Endothelial cell of umbilical vein (primary cell): ENCODE data around the gene LBR. TPM values are rescaled to one million over a fixed set of nuclear protein-coding genes. Genes with fewer than 3 reads are reported as not detected.

Source experiments
- BruUV-seq: library from RNA; stranded (reverse); fragments of 400-500 nt; replicated peaks from 2 replicates; lab custom pipeline; 2021; lab: Mats Ljungman, UMichigan
- CTCF ChIA-PET: fragments of 300-600, 350-600 bp; sonication (Branson Sonifier 250); formaldehyde crosslinking; loops from one replicate; lab custom pipeline; 2021; ENCODE audit warnings: antibody characterized with exemption, inconsistent platforms; lab: Charles Lee
- POLR2A ChIA-PET: fragments of 300-600, 350-600 bp; sonication (Branson Sonifier 250); formaldehyde crosslinking; loops from one replicate; lab custom pipeline; 2021; ENCODE audit warnings: antibody characterized with exemption, inconsistent platforms; lab: Charles Lee
- DNase-seq: peaks from one replicate; pipeline ENCODE4 v3.0.0-alpha.2; 2011; ENCODE audit warnings: low read depth, low spot score
- FAIRE-seq: peaks from 2 replicates; lab custom pipeline; 2011; peaks lifted over from hg19 to GRCh38; lab: Jason Lieb, UNC
- H2AFZ ChIP-seq: 2 replicates; pipeline ENCODE4 v1.6.0; 2012; ENCODE audit warnings: low read depth, low read length, control low read depth, inconsistent platforms
- H3K27ac ChIP-seq: 2 replicates; pipeline ENCODE4 v1.5.1; 2011; ENCODE audit warnings: low read depth, mild to moderate bottlenecking, control low read depth, low read length, moderate library complexity; ENCODE audit not compliant: insufficient read depth
- H3K27me3 ChIP-seq, 2 experiments: 2 replicates each; pipeline versions ENCODE4 v1.6.0 to v1.6.1; 2011; ENCODE audit warnings: low read length in 2 of 2, mixed read lengths in 1 of 2; ENCODE audit not compliant: control insufficient read depth in 2 of 2, insufficient read depth in 2 of 2
- H3K36me3 ChIP-seq, 2 experiments: 2 replicates in 1 of 2; 3 replicates in 1 of 2; pipeline ENCODE4 v1.5.1; 2011; ENCODE audit warnings: low read length in 2 of 2, mild to moderate bottlenecking in 1 of 2, moderate library complexity in 1 of 2; ENCODE audit not compliant: control insufficient read depth in 2 of 2, insufficient read depth in 2 of 2; ENCODE audit errors: extremely low read depth in 1 of 2
- H3K4me1 ChIP-seq: 3 replicates; pipeline ENCODE4 v1.5.1; 2011; ENCODE audit warnings: mild to moderate bottlenecking, low read length; ENCODE audit not compliant: control insufficient read depth, insufficient read depth; ENCODE audit errors: extremely low read depth
- H3K4me2 ChIP-seq: 2 replicates; pipeline ENCODE4 v1.6.1; 2011; ENCODE audit warnings: low read length, control low read depth, mixed read lengths; ENCODE audit not compliant: insufficient read depth
- H3K4me3 ChIP-seq, 3 experiments: fragments of 200-600 bp in 1 of 3; sonication (generic), shearing (Covaris generic) in 1 of 3; replicated peaks in 1 of 3; 2 replicates each; pipeline ENCODE4 v1.5.1; 2011 to 2016; ENCODE audit warnings: control low read depth in 3 of 3, low read length in 3 of 3, mild to moderate bottlenecking in 2 of 3, inconsistent platforms in 1 of 3, low read depth in 1 of 3, moderate library complexity in 1 of 3; ENCODE audit not compliant: insufficient read depth in 1 of 3
- H3K79me2 ChIP-seq: 2 replicates; pipeline ENCODE4 v1.6.0; 2012; ENCODE audit warnings: low read length, inconsistent platforms; ENCODE audit not compliant: control insufficient read depth, insufficient read depth
- H3K9ac ChIP-seq: replicated peaks from 2 replicates; pipeline ENCODE3; 2011; ENCODE audit warnings: low read length, control low read depth; ENCODE audit not compliant: insufficient read depth; ENCODE audit errors: extremely low read depth
- H3K9me1 ChIP-seq: replicated peaks from 3 replicates; pipeline ENCODE4 v1.6.0; 2011; ENCODE audit warnings: mild to moderate bottlenecking, low read length; ENCODE audit not compliant: control insufficient read depth, insufficient read depth; ENCODE audit errors: extremely low read depth
- H3K9me3 ChIP-seq: replicated peaks from 2 replicates; pipeline ENCODE4 v1.5.1; 2012; ENCODE audit warnings: low read length, inconsistent platforms; ENCODE audit not compliant: control insufficient read depth, insufficient read depth
- H4K20me1 ChIP-seq: replicated peaks from 2 replicates; pipeline ENCODE3; 2011; ENCODE audit warnings: mild to moderate bottlenecking, low read length; ENCODE audit not compliant: control insufficient read depth, insufficient read depth; ENCODE audit errors: extremely low read depth
- CTCF ChIP-seq, 2 donors: IDR thresholded peaks; 1 replicate in 1 of 2; 2 replicates in 1 of 2; pipeline ENCODE4 v1.5.1; 2011; ENCODE audit warnings: low read length in 2 of 2, mild to moderate bottlenecking in 2 of 2, moderate library complexity in 2 of 2, control low read depth in 1 of 2, inconsistent platforms in 1 of 2, low read depth in 1 of 2; ENCODE audit not compliant: insufficient read depth in 1 of 2; ENCODE audit errors: extremely low read depth in 1 of 2
- GATA2 ChIP-seq: IDR thresholded peaks from 2 replicates; pipeline ENCODE4 v1.7.0; 2011; ENCODE audit warnings: low read depth, mild to moderate bottlenecking, moderate library complexity, mixed read lengths, low read length; ENCODE audit not compliant: insufficient read length, insufficient read depth
- JUN ChIP-seq: IDR thresholded peaks from 2 replicates; pipeline ENCODE4 v1.6.1; 2011; ENCODE audit warnings: borderline replicate concordance, low read depth; ENCODE audit not compliant: insufficient read length, insufficient read depth
- MYC ChIP-seq: IDR thresholded peaks from one replicate; pipeline ENCODE4 v1.6.1; 2011; ENCODE audit warnings: mild to moderate bottlenecking, low read depth, low read length
- POLR2A ChIP-seq: IDR thresholded peaks from 2 replicates; pipeline ENCODE4 v1.6.1; 2012; ENCODE audit warnings: low read depth, mild to moderate bottlenecking, control low read depth, low read length
- POLR2AphosphoS5 ChIP-seq: IDR thresholded peaks from 2 replicates; pipeline ENCODE4 v1.6.1; 2012; ENCODE audit warnings: low read depth, mild to moderate bottlenecking, control low read depth, low read length, moderate library complexity; ENCODE audit not compliant: insufficient read depth
- dilution Hi-C: fragments of 300-500 bp; cut with MboI; formaldehyde crosslinking; loops from one replicate; pipeline ENCODE4 v1.15.0; 2019; ENCODE audit warnings: low sequenced_read_pairs; ENCODE audit not compliant: extremely low pct_ligation_motif_present
- intact Hi-C: fragments of 100-400 bp; cut with micrococcal nuclease; formaldehyde crosslinking; loops from one replicate; pipeline ENCODE4 v1.10.0; 2022
- polyA plus RNA-seq, 4 experiments: library from polyadenylated mRNA; depleted of rRNA in 3 of 4; stranded (reverse) in 3 of 4; unstranded in 1 of 4; fragments of >200 nt; gene quantifications; 2 replicates each; pipeline versions ENCODE4 v1.2.1 to v1.2.3, GENCODE V29; 2011 to 2012; ENCODE audit warnings: missing spikeins in 1 of 4
- total RNA-seq: library from RNA; stranded (reverse); gene quantifications from 2 replicates; pipeline ENCODE4 v1.2.3, GENCODE V29; 2021
- TF ChIP-seq, protein P1 (sequence below): IDR thresholded peaks from 2 replicates; pipeline ENCODE4 v1.6.1; 2011; ENCODE audit not compliant: insufficient read depth, insufficient read length

LBR gene
- total and polyA plus RNA-seq, 2 donors (not counting 3 experiments of a cell fraction or from before 2014, with no cell fraction given) = 53.9 to 119 TPM

DNA sequence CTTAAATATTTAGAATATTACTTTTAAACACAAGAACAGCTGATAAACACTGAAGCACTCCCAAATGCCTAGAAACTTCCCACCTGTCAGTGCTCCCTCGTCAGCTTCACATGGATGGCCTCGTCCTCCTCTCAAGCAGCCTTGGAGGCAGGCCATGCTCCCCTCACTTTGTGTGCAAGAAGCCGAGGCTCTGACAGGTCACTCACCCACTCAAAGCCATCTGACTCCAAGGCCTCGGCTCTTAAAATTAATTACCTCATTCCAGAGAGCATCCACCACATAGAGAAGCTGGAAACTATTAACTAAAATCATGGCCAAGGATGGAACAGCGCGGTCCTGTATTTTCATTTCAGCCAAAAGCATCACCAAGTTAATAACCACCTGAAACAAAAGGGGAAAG is 17.8 kb downstream of the LBR start:
- no peaks in the 10 kb centered on the region for H3K4me1 ChIP-seq
- CTCF ChIA-PET = no interaction called here
- TF ChIP-seq GATA2 = no peak
- TF ChIP-seq JUN = no peak
- no peak for TF ChIP-seq POLR2AphosphoS5
- no peak for TF ChIP-seq MYC
- no peak for TF ChIP-seq CTCF (IDR thresholded peaks at IDR 0.05; ENCODE audit: extremely low read depth in 1 of 2, insufficient read depth in 1 of 2, low read depth in 1 of 2, low read length in 2 of 2)
- no peak for DNase-seq
- H3K27me3 ChIP-seq = no peaks in the 10 kb centered on the region
- no peaks in the 10 kb centered on the region for H3K9me1 ChIP-seq
- H3K9me3 ChIP-seq = no peaks in the 10 kb centered on the region
- FAIRE-seq = no peak
- peaks cover 14% of the 10 kb centered on the region for H3K79me2 ChIP-seq
- dilution Hi-C loops (no loop called here), intact Hi-C loops (no loop called here)
- peaks cover 33 to 37% of the 10 kb centered on the region in 2 experiments for H3K36me3 ChIP-seq
- H3K4me3 ChIP-seq = no peak overlapping the region
- POLR2A ChIA-PET = no interaction called here
- no peak overlapping the region for H3K4me2 ChIP-seq
- no peak overlapping the region for H3K9ac ChIP-seq
- no peaks in the 10 kb centered on the region for H4K20me1 ChIP-seq
- H3K27ac ChIP-seq = no peak overlapping the region
- no peak overlapping the region for H2AFZ ChIP-seq
- no TSS peak for BruUV-seq

- Histone ChIP-seq H3K79me2 (peaks cover 10% of the 10 kb centered on the region), H2AFZ (no peak overlapping the region), H3K4me1 (no peaks in the 10 kb centered on the region), H3K9ac (no peak overlapping the region), H3K27ac (no peak overlapping the region), H3K9me1 (no peaks in the 10 kb centered on the region), H4K20me1 (no peaks in the 10 kb centered on the region), H3K27me3 (no peaks in the 10 kb centered on the region), H3K4me2 (no peak overlapping the region), H3K36me3 (peaks cover 27 to 36% of the 10 kb centered on the region in 2 experiments), H3K4me3 (no peak overlapping the region), H3K9me3 (no peaks in the 10 kb centered on the region)
- FAIRE-seq (no peak), DNase-seq (no peak)
- intact Hi-C loops = no loop called here
- dilution Hi-C loops = no loop called here
- BruUV-seq = no TSS peak
- ChIA-PET CTCF (interaction anchor here (1.6 kb wide), 1 partner anchor 10 kb away, joined by 3 read pairs; no protein-coding TSS in a partner anchor), POLR2A (no interaction called here)
- TF ChIP-seq GATA2 (no peak), MYC (no peak), CTCF (IDR thresholded peaks at IDR 0.05; ENCODE audit: extremely low read depth in 1 of 2, insufficient read depth in 1 of 2, low read depth in 1 of 2, low read length in 2 of 2) (no peak), POLR2A (no peak)
- TF ChIP-seq, protein P1, sequence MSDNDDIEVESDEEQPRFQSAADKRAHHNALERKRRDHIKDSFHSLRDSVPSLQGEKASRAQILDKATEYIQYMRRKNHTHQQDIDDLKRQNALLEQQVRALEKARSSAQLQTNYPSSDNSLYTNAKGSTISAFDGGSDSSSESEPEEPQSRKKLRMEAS = no peak
Measured at GRCh38 chr1:225409051-225409450, 18.8 kb downstream of the LBR start.
